IPS-NIHi7 (cell line): ENCODE measurements around the gene RNF175.

ENCODE experiments used
- DNase-seq: peaks from one replicate; pipeline ENCODE4 v3.0.0; 2012; ENCODE audit warnings: mixed read lengths; ENCODE audit errors: extremely low spot score

The RNF175 gene

DNA sequence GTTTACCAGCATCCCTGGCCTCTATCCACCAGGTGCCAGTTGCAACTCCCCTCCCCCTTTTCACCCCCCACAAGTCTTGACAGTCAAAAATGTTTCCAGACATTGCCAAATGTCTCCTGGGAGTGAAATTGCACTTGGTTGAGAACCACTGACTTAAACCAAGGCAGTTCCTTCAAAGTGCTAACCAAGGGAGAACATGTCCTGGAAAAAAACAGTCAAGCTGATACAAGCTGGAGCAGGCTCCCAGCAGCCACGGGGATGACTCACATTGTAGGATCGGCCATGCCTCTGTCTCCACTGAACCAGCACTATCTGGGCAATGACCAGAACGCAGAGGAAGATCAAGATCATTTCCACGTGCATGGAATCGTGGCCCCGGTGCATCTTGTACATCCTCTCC is 11.4 kb downstream of the RNF175 start:
- peak; percentile 28 for DNase-seq

- no peak for DNase-seq
Measured at GRCh38 chr4:153747406-153747955, 12.3 kb downstream of the RNF175 start.

DNA sequence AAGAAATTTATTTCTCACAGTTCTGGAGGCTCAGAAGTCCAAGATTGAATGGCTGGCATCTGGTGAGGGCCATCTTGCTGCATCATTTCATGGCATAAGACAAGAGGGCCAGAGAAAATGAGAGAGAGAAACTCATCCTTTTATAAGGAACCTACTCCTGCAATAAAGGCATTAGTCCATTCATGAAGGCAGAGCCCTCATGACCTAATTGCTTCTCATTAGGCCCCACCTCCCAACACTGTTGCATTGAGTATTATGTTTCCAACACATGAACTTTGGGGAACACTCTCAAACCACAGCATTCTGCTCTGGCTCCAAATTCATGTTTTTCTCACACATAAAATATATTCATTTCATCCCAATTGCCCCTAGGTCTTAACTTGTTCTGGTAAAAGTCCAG is 14.2 kb downstream of the RNF175 start:
- DNase-seq = no peak

DNA sequence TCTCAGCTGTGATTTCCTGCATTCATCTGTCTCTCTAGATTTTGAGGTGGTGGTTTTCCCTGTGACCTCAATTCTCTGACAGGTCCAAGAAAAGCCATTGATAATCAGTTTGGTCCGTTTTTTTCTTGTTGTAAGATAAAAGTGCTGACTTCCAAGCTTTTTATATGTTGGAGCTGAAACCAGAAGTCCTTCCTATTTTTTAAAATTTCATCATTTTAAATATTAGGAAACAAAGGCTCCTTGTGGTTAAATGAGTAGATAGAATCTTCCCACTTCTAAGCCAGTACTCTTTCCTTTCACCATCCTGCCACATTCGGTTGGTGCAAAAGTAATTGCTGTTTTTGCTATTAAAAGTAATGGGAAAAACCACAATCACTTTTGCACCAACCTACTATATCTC is 18.3 kb downstream of the RNF175 start:
- DNase-seq = no peak

DNA sequence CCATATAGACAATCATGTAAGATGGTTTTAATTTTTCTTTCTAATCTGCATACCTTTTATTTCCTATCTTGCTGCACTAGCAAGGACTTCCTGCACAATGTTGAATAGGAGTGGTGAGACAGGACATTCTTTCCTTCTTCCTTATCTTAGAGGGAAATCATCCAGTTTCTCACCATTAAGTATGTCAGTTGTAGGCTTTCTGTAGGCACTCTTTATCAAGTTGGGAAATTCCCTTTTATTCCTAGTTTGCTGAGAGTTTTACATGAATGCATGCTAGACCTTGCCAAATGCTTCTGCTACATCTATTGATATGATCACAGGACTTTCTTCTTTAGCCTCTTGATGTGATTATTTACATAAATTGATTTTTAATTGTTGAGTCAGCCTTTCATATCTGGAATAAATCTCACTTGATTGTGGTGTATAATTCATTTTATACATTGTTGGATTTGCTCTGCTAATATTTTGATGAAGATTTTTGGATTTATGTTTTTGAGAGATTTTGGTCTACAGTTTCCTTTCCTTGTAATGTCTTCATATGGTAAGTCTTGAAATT is 23.8 kb downstream of the RNF175 start:
- no peak for DNase-seq

GRCh38 chr4:153733751-153734448 is 25.9 kb downstream of the RNF175 start:
- no peak for DNase-seq

GRCh38 chr4:153731239-153731638 is 28.6 kb downstream of the RNF175 start:
- no peak for DNase-seq

- no peak for DNase-seq
Measured at GRCh38 chr4:153729895-153730294, 29.9 kb downstream of the RNF175 start.

DNA sequence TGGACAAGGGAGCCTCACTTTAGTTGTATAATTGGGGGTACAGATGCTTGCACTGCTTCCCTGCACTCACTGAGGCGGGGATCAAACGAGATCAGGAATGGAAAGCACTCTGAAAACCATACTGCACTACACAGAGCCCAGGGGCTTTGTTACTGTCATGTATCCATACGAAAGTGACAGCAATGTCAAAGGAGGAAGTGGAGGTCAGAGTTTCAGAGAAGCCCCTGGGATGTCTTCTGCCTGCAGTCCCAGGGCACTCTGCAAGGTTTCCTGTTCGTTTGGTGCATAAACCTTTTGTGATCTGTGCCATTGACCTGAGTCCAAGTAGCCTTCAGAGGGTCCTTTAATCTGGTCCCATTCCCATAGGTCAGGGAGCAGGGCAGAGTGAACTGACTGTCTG is 31.2 kb downstream of the RNF175 start:
- DNase-seq = no peak

DNA sequence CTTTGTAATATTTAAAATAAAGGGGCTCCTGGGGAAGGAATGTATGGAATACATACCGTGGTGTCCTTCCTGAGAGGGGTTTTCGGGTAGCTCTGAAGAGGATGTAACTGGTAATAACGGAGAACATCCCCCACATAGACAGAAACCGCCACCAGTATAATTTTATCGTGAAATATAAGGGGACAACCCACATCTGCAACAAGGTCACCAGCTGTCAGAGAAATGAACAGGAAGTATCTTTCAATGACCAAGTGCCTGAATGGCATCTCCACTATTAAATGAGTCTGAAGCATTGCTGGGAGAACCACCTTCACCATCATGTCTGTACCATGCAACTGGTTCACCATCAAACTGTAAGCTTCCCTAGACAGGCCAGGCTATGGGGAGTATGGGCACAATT is 31.7 kb downstream of the RNF175 start:
- no peak for DNase-seq

DNA sequence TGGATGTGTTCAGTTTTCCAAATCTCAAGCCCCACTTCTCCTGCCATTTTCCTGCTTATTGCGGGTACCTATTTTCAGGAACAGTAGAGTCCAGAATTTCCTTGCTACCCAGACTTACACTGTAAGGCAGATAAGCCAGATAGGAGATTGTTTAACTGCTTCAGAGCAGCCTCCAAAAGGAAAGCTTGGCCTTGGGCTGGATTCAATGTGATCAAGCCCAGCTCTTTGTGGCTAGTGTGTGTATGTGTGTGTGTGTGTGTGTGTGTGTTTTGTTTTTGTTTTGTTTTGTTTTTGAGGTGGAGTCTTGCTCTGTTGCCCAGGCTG is 34.0 kb downstream of the RNF175 start:
- DNase-seq = no peak

DNA sequence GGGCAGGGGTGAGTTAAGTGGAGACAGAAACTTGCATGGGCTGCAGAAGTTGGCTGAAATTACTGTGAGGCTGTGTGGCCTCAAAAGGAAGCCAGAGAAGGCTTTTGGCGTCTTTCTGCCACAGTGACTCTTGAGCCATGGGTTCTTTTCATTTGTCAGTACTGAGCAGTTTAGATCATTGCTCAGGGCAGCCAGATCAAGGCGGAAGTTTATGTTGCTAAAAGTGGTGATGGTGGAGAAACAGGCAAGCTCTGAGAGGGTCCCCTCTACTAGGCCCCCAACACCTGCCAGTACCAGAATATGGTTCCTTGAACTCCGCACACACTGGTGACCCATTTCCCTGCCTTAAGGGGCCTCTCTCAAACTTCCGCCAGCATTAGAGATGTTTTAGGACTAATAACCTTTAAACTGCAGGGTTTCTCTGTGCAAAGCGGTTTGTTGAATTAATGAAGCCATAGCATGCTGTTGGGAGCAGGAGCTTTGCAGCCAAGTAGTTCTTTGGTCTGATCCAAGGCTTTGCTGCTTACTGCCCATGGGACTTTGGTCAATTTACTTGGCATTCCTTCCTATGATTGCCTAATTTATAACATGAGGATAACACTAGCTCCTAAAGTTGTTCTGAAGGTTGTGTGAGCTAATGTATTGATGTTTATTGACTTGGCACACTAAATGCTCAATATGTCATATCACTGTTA is 34.5 kb downstream of the RNF175 start:
- no peak for DNase-seq

DNA sequence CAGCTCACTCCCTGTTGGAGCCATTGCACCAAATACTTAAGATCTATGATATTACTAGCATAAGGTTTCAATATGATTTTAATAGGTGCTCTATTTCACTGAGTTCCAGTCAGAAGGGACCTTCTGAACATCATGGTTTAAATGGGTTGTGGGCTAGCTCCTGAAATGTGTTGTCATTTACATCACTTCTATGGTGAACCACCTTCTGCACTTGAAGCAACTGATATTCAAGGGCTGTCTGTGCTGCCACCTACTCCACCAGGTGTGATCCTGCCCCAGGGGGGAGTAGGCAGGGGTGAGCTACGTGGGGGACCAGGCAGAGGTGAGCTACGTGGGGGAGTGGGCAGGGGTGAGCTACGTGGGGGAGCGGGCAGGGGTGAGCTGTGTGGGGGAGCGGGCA is 35.2 kb downstream of the RNF175 start:
- no peak for DNase-seq

DNA sequence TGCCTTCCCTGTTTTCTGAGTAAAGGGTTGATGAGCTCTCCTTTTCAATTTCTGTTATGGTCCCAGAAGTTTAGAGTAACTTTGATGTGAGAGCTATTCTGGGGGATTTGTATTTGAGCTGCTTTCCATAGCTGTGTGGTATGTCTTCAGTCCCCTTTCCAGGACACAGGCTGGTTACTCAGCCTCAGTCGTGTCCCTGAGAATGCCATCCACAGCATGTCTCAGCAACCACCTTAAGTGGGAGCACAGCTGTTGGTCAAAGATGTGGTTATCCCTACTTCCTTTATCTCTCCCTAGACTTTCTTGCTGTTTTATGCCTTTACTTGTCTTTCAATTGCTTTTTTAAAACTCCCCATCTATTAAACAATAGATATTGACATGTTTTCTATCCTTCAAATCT is 37.8 kb downstream of the RNF175 start:
- DNase-seq = no peak

GRCh38 chr4:153713866-153714646 is 45.8 kb downstream of the RNF175 start:
- DNase-seq = no peak

- no peak for DNase-seq
Measured at GRCh38 chr4:153710681-153711080, 49.1 kb downstream of the RNF175 start.

DNA sequence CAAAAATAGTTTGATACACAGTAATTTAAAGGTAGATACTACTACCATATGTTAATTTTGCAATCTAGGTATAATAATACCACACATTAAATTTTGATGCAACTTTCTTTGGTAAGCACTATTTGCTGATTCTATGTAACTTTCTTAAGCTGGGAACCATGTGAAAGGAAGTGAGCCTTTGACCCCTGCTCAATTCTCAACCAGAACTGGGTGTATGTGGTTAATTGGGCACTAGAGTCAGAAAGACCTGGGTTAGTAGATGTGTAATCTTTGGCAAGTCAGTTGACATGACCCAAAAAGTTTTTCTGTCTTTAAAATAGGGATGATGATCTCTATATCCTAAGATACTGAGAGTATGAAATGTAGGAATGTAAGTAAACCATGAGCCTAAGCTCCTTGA is 53.3 kb downstream of the RNF175 start:
- no peak for DNase-seq

- DNase-seq = no peak
Measured at GRCh38 chr4:153705743-153706468, 53.9 kb downstream of the RNF175 start.

DNA sequence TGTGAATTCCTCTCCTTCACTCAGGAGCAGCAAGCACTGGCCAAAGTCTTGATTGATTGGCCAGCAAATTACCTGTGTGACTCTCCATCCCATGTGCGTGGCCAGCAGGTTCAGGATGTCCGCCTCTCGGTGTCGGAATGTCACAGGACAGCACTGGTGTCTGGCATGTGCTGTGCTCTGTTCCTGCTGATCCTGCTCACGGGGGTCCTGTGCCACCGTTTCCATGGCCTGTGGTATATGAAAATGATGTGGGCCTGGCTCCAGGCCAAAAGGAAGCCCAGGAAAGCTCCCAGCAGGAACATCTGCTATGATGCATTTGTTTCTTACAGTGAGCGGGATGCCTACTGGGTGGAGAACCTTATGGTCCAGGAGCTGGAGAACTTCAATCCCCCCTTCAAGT is 55.3 kb downstream of the RNF175 start:
- DNase-seq = no peak

DNA sequence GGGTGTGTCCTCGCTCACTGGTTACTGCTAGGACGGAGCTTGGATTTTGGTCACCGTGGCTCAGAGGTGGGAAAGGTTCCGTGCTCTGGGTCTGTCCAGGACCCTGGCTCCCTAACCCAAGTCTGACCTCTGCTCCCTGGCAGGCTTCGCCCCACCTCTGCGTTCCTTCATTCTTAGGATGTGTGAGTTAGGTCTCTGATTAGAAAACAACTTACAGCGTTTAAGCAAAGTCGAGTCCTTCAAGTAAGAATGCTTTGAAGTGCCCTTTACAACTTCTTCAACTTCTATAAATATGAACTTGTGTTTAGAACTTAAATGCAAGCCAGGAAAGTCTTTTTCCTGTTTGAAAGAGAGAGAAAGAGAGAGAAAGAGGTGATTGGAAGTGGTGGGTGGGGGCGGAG is 74.9 kb downstream of the RNF175 start:
- DNase-seq = no peak

DNA sequence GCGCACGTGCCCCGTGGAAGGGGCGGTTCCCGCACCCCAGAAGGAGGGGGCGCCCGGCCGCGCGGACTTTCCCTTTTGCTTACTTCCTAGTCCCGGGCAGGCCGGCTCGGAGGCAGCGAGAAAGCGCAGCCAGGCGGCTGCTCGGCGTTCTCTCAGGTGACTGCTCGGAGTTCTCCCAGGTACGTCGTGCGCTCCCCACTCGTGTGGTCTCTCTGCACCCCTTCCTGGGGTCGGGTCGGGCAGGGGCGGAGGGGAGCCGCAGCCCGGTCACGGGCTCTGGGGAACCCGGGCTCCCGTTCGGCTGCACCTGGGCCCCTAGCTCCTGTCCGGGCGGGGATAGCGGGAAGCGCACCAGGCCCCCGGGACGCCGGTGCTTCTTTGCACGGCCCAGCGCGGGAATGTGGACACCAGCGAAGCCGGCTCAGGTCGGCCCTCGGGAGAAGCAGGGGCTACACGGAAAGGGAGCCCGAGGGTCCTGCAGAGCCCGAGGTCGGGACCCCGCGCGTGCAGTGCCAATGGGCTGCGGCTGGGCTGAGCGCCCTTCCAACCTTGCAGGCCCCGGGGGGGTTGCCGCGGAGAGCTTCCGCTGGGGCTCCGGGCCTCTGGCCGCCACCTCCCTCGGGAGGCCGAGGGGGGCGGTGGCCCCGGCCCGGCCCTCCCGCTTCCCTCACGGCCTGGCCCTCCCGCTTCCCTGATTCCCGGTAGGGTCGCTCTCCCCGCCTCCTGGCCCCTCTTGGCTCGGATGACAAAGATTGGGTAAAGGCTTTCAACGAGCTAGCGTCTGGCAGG is 75.4 kb downstream of the RNF175 start, which contains the start of gene TLR2:
TSS of gene TLR2 (plus strand) at position 99 of the 789 bp plus-strand sequence. CDS start 18,628 bp downstream, outside the sequence.
- DNase-seq = peak; percentile 77
